NB4 (cell line): Measurements from ENCODE around the gene OR2V2.
"Not testable (repeated sequence)": the region's sequence is repeated elsewhere in the genome, so short reads cannot be mapped to it uniquely, and the experiment has no call there.

Experiments used
- DNase-seq: peaks from one replicate; pipeline ENCODE4 v3.0.0; 2010; ENCODE audit warnings: low read depth
- H3K4me3 ChIP-seq: one replicate; pipeline ENCODE4 v1.5.1; 2011; ENCODE audit warnings: mild to moderate bottlenecking, low read depth, low read length, moderate library complexity
- CTCF ChIP-seq: IDR thresholded peaks from one replicate; pipeline ENCODE4 v1.5.1; 2012; ENCODE audit warnings: low read depth, low read length
- MAX ChIP-seq: IDR thresholded peaks from 2 replicates; pipeline ENCODE4 v1.6.1; 2011; ENCODE audit warnings: low read depth, low read length
- MYC ChIP-seq: IDR thresholded peaks from 2 replicates; pipeline ENCODE4 v1.6.1; 2011; ENCODE audit warnings: low read depth, low read length
- POLR2A ChIP-seq: IDR thresholded peaks from 2 replicates; pipeline ENCODE4 v1.6.1; 2011; ENCODE audit warnings: mild to moderate bottlenecking; ENCODE audit not compliant: insufficient read length; ENCODE audit errors: extremely low read depth

The OR2V2 gene

GRCh38 chr5:181127907-181128626 lies 19.3 kb upstream of the OR2V2 start:
- no peak for DNase-seq
- no peak for TF ChIP-seq POLR2A
- no peak for TF ChIP-seq MAX
- TF ChIP-seq CTCF = no peak
- TF ChIP-seq MYC = no peak
- H3K4me3 ChIP-seq = no peak overlapping the region

- no peak for DNase-seq
- no peak for TF ChIP-seq POLR2A
- TF ChIP-seq MYC = no peak
- TF ChIP-seq CTCF = no peak
- no peak for TF ChIP-seq MAX
- H3K4me3 ChIP-seq = no peak overlapping the region
These were observed 17.8 kb upstream of the OR2V2 start for GRCh38 chr5:181129601-181130000.

GRCh38 chr5:181130081-181130480 lies 17.3 kb upstream of the OR2V2 start:
- H3K4me3 ChIP-seq, DNase-seq: not testable (repeated sequence)

- H3K4me3 ChIP-seq = no peak within 1 kb of the TSS
- no peak for DNase-seq
- TF ChIP-seq MAX = no peak
- TF ChIP-seq POLR2A = no peak
- no peak for TF ChIP-seq CTCF
- no peak for TF ChIP-seq MYC
These were observed 16.4 kb upstream of the OR2V2 start, which contains the start of gene OR2V1 for GRCh38 chr5:181130832-181131496. TSS of gene OR2V1 (minus strand) at chr5:181131169. CDS start at chr5:181125304, 5,865 bp downstream.

- H3K4me3 ChIP-seq = no peak overlapping the region
- DNase-seq = no peak
- TF ChIP-seq MYC (no peak), MAX (no peak)
These were observed 15.9 kb upstream of the OR2V2 start for GRCh38 chr5:181131514-181131913.

GRCh38 chr5:181133083-181133482 lies 14.3 kb upstream of the OR2V2 start:
- no peak for DNase-seq
- TF ChIP-seq MAX (no peak), CTCF (no peak), POLR2A (no peak), MYC (no peak)
- no peak overlapping the region for H3K4me3 ChIP-seq
